ENCODE results near the gene NRAP.

- TF ChIP-seq CTCF (IDR thresholded peaks at IDR 0.05; ENCODE audit: low read length), result no peak
- TF ChIP-seq EZH2 (IDR thresholded peaks at IDR 0.05; ENCODE audit: borderline replicate concordance, low read length), result no peak
Measured at GRCh38 chr10:113620936-113621335, 42.9 kb downstream of the NRAP start.
